ENCODE measurements around the gene RANBP3L.
"Not testable (repeated sequence)": the region's sequence is repeated elsewhere in the genome, so short reads cannot be mapped to it uniquely, and the experiment has no call there.

Gene RANBP3L

DNA sequence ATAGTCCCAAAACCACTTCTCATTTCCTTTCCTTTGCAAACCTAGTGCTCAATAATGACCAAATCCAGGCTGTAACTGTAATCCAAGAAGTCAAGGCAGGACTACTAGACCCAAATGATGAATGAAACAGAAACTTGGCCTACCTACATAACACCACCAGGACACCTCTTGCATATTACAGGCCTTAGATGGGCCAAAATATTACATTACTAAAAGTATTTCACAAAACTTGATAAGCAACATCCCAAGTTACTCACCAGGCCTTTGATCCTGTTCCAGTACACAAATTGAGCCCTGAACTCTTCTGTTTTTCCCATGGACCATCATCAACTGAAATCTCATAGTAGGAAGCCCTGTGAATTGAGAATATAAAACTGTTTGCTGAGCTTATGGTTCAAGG is 94.8 kb downstream of the RANBP3L start:
- DNase-seq (ENCODE audit: low spot score): no peak

DNA sequence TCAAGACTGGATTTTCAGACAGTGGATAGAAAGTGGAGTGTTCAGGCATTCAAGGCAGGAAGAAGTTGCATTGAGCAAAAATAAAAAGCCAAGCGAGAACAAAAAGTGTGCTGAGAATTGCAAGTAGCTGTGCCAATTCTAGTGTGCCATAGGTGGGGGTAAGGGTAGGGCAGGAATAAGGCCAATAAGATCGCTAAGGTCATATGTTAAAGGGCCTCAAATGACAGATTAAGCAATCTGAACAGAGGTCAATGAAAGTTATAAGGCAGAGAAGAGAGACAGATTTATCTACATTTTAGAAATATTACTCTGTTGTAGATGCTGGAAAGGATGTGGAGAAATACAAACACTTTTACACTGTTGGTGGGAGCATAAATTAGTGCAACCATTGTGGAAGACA is 96.4 kb downstream of the RANBP3L start:
- no peak for DNase-seq (ENCODE audit: low spot score)

DNA sequence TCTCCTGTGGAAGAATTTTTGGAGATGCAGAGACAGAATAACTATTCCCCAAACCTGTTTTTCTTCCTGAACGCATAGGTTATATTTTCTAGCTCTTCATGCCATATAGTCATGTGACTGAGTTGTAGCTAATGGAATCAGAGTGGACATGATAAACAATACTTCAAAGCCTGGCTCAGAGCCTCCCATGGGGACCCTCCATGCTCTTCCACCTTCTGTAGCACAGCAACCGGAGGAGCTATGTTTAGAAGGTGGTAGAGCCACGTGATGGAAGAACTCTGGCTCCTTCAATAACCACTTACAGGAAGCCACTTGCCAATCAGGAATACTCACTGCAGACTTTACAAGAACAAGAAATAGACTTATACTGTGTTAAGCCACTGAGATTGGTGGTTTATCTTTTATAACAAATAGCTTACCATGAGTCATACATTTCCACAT is 99.2 kb downstream of the RANBP3L start:
- DNase-seq (ENCODE audit: low spot score): no peak

DNA sequence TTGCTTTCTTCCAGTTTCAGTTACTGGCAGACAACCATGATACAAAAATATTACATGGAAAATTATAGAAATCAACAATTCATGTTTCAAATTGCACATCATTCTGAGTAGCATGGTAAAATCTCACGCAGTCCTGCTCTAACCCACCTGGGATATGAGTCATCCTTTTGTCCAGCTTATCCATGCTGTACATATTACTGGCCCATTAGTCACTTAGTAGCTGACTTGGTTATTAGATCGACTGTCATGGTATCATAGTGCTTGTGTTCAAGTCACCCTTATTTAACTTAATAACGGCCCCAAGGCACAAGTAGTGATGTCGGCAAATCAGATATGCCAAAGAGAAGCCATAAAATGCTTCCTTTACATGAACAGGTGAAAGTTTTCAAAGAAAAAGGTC is 101.2 kb downstream of the RANBP3L start:
- DNase-seq (ENCODE audit: low spot score): no peak

DNA sequence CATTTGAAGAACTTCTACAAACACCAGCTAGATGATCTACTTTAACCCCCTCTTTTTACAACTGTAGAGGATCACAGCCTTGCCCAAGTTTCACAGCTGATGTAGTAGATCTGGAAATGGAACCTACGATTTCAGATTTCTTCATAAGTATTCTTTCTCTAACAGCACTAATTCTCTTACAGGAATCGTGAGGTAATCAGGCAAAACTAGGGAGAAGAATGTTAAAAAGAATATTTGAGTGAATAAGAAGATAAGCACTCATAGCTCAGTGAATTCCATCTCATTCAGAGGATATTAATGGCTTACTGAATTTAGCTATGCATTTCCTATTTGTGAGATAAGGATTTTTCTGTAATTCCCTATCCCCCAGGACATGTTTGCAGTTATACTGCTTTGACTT is 102.1 kb downstream of the RANBP3L start:
- DNase-seq (ENCODE audit: low spot score): no peak

DNA sequence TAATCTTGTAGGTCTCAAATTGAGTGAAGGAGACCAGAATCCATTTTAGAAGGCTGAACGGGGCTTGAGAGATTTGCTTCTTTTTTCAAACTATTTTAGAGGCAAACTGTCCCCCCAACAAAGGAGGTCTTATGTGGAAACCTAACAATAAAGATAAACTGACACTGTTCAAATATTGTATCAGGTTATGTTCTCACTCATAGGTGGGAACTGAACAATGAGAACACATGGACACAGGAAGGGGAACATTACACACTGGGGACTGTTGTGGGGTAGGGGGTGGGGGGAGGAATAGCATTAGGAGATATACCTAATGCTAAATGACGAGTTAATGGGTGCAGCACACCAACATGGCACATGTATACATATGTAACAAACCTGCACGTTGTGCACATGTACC is 102.9 kb downstream of the RANBP3L start:
- not testable (repeated sequence) for DNase-seq (ENCODE audit: low spot score)
